Nephron progenitor cell (in vitro differentiated cells): ENCODE measurements around the gene PARP1.

Source experiments
- DNase-seq: peaks from one replicate; pipeline ENCODE4 v3.0.0; 2021
- H3K27ac Mint-ChIP-seq: 2 replicates; pipeline ENCODE4 v1.8.0; 2021; ENCODE audit warnings: mild to moderate bottlenecking, moderate library complexity, mixed read lengths
- H3K27me3 Mint-ChIP-seq: 2 replicates; pipeline ENCODE4 v1.8.0; 2021; ENCODE audit warnings: mild to moderate bottlenecking, low read depth, mixed read lengths; ENCODE audit not compliant: poor library complexity
- H3K36me3 Mint-ChIP-seq: 2 replicates; pipeline ENCODE4 v1.8.0; 2021; ENCODE audit warnings: low read depth, mixed read lengths
- H3K4me1 Mint-ChIP-seq: 2 replicates; pipeline ENCODE4 v1.8.0; 2021; ENCODE audit warnings: mixed read lengths
- H3K4me3 Mint-ChIP-seq: 2 replicates; pipeline ENCODE4 v1.8.0; 2021; ENCODE audit warnings: mild to moderate bottlenecking, moderate library complexity, mixed read lengths
- H3K9me3 Mint-ChIP-seq: 2 replicates; pipeline ENCODE4 v1.8.0; 2021; ENCODE audit warnings: mild to moderate bottlenecking, moderate library complexity, mixed read lengths
- TF ChIP-seq, protein P1 (sequence below): fragments of 200-600 bp; sonication (generic); IDR thresholded peaks from 2 replicates; pipeline ENCODE4 v1.5.0; 2021; ENCODE audit warnings: antibody characterized with exemption

PARP1 gene

DNA sequence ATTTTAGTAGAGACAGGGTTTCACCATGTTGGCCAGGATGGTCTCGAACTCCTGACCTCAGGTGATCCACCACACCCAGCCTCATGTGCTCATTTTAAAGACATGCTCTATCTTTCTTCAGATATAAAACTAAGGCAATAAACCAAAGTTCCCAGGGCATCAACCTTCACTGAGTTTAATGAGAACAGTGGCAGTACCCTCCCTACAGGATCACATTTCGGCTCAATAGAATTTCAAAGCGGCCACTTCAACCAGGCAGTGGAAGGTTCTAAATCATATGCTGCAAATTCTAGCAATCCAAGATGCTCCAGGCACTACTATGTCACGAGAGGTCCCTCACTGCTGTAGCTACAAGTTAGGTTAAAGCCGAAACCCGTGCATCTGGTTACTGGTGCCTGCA, 45.5 kb downstream of the PARP1 start:
- Mint-ChIP-seq H3K27ac (peak overlapping the region; percentile 32), H3K36me3 (peaks cover 95% of the 10 kb centered on the region), H3K27me3 (no peaks in the 10 kb centered on the region), H3K9me3 (no peaks in the 10 kb centered on the region), H3K4me3 (no peak overlapping the region), H3K4me1 (peaks cover 19% of the 10 kb centered on the region)
- no peak for DNase-seq
- TF ChIP-seq, protein P1, sequence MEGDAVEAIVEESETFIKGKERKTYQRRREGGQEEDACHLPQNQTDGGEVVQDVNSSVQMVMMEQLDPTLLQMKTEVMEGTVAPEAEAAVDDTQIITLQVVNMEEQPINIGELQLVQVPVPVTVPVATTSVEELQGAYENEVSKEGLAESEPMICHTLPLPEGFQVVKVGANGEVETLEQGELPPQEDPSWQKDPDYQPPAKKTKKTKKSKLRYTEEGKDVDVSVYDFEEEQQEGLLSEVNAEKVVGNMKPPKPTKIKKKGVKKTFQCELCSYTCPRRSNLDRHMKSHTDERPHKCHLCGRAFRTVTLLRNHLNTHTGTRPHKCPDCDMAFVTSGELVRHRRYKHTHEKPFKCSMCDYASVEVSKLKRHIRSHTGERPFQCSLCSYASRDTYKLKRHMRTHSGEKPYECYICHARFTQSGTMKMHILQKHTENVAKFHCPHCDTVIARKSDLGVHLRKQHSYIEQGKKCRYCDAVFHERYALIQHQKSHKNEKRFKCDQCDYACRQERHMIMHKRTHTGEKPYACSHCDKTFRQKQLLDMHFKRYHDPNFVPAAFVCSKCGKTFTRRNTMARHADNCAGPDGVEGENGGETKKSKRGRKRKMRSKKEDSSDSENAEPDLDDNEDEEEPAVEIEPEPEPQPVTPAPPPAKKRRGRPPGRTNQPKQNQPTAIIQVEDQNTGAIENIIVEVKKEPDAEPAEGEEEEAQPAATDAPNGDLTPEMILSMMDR = no peak

DNA sequence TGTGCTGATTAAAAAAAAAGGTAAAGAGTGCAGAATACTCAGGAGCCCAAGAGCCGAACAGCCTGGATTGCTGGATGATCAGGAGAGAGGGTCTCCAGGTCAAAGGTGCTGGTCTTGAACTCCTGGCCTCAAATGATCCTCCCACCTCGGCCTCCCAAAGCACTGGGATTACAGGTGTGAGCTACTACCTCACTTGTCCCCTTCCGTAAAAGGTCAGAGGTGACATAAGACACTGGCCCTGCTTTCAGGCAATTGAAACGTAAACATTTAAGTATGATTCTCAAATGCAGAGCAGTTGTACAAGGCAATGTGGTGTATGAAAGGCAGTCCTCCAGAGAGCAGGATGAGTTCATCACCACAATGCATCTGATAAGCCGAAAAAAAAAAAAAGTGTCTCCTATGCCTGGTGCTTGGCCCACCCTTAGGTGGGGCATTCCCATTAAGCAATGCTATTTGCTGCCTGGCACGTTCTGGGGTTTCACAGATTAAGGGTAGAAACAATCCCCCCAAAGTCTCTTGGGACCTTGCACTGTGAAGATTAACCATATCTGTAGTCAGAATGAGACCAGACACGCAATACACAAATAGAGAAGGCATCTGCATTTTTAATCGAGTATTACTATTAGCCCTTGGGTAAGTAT, 47.7 kb downstream of the PARP1 start:
- TF ChIP-seq, protein P1 = no peak
- DNase-seq = no peak
- no peak overlapping the region for H3K4me3 Mint-ChIP-seq
- H3K9me3 Mint-ChIP-seq = no peaks in the 10 kb centered on the region
- H3K36me3 Mint-ChIP-seq = peaks cover 84% of the 10 kb centered on the region
- peaks cover 21% of the 10 kb centered on the region for H3K4me1 Mint-ChIP-seq
- no peak overlapping the region for H3K27ac Mint-ChIP-seq
- no peaks in the 10 kb centered on the region for H3K27me3 Mint-ChIP-seq

DNA sequence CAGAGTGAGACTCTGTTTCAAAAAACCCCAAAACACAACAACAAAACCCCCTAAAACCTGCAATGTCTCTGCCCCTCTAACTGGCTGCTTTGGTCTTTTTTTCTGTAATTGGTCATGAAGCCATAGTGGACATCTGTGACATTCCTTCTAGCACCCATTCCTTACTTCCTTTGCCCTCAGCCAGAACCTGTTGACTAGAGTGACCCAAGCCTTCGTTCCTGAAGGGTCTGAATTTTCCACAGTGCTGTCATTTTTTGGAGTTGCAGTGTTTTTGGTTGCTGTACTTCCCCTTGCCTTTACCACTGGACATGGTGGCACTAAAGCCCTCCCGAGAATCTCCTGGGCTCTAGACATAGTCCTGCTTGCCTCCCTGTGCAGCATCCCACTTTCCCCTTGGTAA, 50.5 kb downstream of the PARP1 start:
- peaks cover 58% of the 10 kb centered on the region for H3K36me3 Mint-ChIP-seq
- no peak overlapping the region for H3K4me3 Mint-ChIP-seq
- peak overlapping the region; percentile 94 for H3K27ac Mint-ChIP-seq
- H3K4me1 Mint-ChIP-seq = peaks cover 16% of the 10 kb centered on the region
- no peak for DNase-seq
- H3K27me3 Mint-ChIP-seq = no peaks in the 10 kb centered on the region
- H3K9me3 Mint-ChIP-seq = no peaks in the 10 kb centered on the region
- TF ChIP-seq, protein P1 = no peak

DNA sequence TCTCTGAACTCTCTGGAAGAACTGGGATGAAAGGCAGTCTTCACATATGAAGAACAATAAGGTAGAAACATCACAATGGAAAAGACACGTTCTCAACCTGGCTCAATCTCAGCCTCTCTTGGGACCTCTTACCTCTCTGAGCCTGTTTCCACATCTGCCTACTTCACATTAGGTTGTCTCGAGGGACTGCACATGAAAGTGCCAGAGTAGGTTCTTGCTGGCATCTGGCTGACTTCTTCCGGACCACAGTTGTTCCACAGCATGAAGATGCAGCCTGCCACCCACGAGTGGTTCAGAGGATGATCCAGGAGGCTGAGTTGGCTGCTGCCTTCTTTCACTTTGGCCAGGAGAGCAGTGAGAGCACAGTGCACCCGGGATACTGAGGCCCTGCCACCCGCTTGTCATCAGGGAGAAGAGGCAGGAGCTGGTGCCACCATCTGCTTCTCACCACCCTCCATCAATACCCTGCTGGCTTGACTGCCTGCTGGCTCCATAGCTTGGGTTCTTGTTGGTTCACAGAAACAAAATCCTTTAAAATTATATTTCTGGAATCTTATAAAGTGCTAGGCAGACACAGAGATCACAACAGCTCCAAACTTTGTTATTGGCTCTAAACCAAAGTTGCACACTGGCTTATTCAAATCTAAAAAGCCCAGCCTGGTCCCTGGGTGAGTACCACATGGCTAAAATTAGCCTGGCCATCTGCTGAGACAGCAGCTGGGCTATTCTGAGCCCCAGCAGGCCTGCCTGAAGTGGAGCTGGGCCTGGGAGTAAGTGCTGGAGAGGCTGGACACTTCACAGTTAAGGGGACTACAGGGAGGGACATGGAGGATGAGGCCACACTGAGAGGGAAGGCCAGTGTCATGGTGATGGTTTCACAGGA, 52.0 kb downstream of the PARP1 start:
- peaks cover 25% of the 10 kb centered on the region for H3K4me1 Mint-ChIP-seq
- no peaks in the 10 kb centered on the region for H3K9me3 Mint-ChIP-seq
- no peak overlapping the region for H3K4me3 Mint-ChIP-seq
- peaks cover 43% of the 10 kb centered on the region for H3K36me3 Mint-ChIP-seq
- no peaks in the 10 kb centered on the region for H3K27me3 Mint-ChIP-seq
- peak overlapping the region; percentile 97 for H3K27ac Mint-ChIP-seq
- TF ChIP-seq, protein P1 = no peak
- no peak for DNase-seq

DNA sequence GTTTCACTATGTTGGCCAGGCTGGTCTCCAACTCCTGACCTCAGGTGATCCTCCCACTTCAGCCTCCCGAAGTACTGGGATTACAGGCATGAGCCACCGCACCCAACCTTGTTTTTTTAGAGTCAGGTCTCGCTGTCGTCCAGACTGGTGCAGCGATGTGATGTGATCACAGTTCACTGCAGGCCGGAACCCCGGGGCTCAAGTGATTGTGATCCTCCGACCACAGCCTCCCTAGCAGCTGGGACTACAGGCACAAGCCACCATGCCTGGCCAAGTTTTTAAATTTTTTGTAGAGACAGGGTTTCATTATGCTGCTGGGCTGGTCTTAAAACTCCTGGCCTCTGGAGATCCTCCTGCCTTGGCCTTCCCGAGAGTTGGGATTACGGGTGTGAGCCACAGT, 52.9 kb downstream of the PARP1 start:
- no peaks in the 10 kb centered on the region for H3K9me3 Mint-ChIP-seq
- peaks cover 32% of the 10 kb centered on the region for H3K4me1 Mint-ChIP-seq
- DNase-seq = no peak
- H3K27me3 Mint-ChIP-seq = no peaks in the 10 kb centered on the region
- H3K4me3 Mint-ChIP-seq = no peak overlapping the region
- TF ChIP-seq, protein P1 = no peak
- H3K27ac Mint-ChIP-seq = peak overlapping the region; percentile 97
- H3K36me3 Mint-ChIP-seq = peaks cover 35% of the 10 kb centered on the region
